Measurements from ENCODE around the gene SMCO4. TPM values are rescaled to one million over a fixed set of nuclear protein-coding genes. Genes with fewer than 3 reads are reported as not detected.
A peak's percentile ranks its signal among the peaks of the same experiment; 100 is the strongest.

SMCO4 gene
- total RNA-seq, 1 donor from 2014 or later = 6.3 TPM

DNA sequence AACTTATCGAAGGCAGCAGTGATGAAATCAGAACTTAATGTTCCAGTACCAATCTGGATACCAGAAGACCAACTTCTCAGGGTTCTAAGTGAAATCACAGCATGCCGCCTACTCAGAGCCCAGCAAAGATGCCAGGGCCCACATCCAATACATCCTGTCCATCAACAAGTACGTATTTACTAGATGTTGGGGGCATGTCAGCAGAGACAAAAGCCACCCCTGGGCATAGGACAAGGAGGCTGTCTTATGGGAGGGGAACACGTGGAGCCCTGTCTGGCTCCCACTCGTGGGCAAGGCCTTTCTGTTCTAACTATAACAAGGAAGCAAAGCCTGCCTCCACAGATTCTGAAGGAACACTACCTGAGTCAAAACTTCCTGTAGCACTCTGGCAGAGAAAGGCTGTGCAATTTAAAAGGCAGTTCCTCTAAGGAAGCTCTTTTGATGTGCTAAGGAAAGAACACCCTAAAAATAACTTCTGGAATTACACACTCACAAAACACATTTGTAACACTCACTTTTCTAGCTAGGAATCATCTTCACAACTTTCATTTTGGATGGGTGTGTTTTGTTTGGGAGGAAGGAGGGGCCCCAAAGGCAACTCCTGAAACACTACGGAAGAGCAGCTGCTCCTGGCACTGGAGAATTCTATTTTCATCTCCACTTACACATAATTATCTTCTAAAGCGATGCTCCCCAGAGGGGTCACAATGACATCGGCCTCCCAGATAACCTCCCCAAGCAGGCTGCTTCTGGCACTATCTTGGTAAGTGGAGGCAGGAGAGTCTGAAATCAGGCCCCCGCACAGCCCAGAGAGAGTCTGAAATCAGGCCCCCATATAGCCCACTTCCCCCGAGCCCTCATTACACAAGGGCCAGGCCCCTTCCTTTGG lies 14.2 kb downstream of the SMCO4 start:
- no peak for DNase-seq (ENCODE audit: low spot score)

DNA sequence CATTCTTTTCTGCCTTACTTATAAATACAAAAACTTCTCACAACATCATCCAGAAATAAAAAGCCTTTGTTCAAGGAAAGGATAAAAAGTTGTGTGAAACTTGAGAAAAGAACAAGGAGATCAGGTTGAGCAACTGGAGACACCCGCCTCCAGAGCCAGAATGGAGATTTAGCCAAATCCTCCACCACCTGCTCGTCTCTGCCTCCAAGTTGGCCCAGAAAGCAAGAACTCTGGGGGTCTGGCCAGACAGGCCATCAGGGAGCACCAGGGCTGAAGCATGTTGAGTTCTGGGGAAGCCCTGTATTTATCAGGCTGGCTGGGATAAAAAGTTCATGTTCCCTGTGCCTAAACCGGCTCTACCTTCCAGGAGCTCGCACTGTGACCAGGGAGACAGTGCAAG lies 14.9 kb downstream of the SMCO4 start:
- peak; percentile 59 for DNase-seq (ENCODE audit: low spot score)

- DNase-seq (ENCODE audit: low spot score) = no peak
Measured at GRCh38 chr11:93526641-93527583, 16.3 kb downstream of the SMCO4 start.

GRCh38 chr11:93526346-93526633 lies 16.9 kb downstream of the SMCO4 start:
- DNase-seq (ENCODE audit: low spot score) = no peak

- peak; percentile 96 for DNase-seq (ENCODE audit: low spot score)
Measured at GRCh38 chr11:93525601-93526345, 17.4 kb downstream of the SMCO4 start.

GRCh38 chr11:93524858-93525257 lies 18.3 kb downstream of the SMCO4 start:
- no peak for DNase-seq (ENCODE audit: low spot score)

DNA sequence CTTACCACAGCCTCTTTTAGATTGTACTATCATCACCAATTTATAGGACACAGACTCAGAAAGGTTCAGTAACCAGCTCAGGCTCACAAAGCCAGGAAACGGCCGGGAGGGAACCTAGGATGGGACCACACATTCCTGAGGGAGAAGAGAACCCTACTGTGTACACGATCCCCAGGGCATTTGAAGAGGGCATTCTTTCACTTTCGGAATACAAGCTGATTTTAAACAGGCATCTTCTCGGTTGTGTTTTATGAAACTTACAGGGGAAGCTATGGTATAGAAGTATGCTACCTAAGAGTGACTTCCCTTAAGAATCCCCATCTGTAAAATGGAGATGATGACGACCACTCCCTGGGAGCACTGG lies 19.0 kb downstream of the SMCO4 start:
- DNase-seq (ENCODE audit: low spot score) = no peak

- no peak for DNase-seq (ENCODE audit: low spot score)
Measured at GRCh38 chr11:93520726-93521509, 22.3 kb downstream of the SMCO4 start.

- no peak for DNase-seq (ENCODE audit: low spot score)
Measured at GRCh38 chr11:93519179-93519578, 24.0 kb downstream of the SMCO4 start.

GRCh38 chr11:93518081-93518480 lies 25.1 kb downstream of the SMCO4 start:
- DNase-seq (ENCODE audit: low spot score) = no peak

- no peak for DNase-seq (ENCODE audit: low spot score)
Measured at GRCh38 chr11:93517611-93518010, 25.6 kb downstream of the SMCO4 start.

DNA sequence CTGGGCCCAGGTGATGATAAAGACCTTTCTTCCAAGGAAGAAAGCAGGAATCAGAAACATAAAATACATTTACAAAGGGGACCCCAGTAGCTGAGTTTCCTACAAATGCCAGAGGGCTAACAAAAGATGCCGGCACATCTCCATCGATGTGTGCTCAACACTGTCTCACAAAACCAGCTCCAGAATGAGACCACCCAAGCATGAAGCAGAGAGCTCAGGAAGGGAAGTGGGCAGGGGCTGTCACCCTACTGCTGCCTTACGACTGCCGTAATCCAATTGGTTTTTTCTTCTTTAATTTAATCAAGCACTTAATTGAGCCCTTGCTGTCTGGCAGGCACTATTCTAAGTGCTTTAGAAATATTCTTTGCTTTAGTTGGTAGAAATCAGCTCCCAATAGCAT lies 26.1 kb downstream of the SMCO4 start:
- DNase-seq (ENCODE audit: low spot score) = no peak

DNA sequence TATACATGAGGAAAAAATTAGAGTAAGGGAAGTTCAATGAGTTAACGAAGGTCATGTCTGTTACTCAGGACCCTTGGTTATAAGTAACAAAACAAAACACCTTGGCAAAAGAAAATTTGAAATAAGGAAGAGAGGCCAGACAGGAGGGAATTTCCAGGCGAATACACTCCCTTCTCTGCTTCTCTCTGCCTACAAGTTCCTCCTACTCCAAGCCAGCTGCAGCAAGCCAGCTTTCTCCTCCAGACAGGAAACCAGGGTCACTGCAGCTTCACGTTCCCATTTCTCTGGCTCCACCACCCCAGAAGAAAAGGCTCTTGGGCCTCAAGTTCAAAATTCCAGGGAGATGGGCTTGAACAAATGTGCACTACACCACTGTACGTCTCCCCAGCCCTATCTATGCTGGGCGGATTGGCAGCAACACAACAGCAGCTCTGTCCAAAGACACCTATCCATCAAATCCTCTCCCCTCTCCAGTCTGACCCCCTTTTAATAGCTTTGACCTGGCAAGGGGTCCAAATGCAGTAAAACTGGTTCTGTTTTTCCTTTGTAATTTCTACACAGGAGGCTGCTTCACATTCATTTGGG lies 27.7 kb downstream of the SMCO4 start:
- no peak for DNase-seq (ENCODE audit: low spot score)

DNA sequence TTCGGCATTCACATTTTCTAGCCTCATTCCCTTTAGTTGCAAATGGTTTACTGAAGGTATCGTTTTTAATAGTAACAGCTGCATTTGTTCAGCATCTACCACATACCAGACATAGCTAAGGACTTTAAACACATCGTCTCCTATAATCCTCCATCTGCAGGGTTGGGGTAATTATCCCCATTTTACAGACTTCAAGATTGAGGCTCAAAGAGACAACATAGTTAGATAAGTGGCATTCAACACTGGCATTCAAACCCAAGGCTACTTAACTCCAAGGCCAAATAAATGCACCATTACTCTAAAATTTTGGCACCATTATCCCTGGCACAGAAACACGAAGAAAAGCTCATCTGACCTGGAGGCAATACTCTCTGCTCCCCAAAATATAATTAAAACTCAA lies 28.5 kb downstream of the SMCO4 start:
- no peak for DNase-seq (ENCODE audit: low spot score)

DNA sequence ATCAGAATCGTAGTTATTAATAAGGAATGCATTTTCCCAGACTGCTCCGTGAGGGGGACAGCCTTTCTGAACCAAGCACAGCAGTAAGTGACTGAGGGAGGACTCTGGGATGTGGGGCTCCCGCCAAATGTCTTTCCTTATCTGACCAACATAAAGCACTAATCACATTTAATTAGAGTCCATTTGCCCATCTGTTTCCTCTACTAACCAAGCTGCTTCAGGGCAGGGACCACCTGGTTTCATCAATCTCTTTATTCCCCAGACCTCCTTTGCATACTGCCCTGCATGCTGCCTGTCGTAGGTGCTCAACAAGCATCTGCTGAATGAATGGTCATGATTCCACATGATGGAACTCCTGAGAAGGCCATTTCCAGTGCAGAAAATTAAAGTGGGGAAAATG lies 29.4 kb downstream of the SMCO4 start:
- DNase-seq (ENCODE audit: low spot score) = no peak

DNA sequence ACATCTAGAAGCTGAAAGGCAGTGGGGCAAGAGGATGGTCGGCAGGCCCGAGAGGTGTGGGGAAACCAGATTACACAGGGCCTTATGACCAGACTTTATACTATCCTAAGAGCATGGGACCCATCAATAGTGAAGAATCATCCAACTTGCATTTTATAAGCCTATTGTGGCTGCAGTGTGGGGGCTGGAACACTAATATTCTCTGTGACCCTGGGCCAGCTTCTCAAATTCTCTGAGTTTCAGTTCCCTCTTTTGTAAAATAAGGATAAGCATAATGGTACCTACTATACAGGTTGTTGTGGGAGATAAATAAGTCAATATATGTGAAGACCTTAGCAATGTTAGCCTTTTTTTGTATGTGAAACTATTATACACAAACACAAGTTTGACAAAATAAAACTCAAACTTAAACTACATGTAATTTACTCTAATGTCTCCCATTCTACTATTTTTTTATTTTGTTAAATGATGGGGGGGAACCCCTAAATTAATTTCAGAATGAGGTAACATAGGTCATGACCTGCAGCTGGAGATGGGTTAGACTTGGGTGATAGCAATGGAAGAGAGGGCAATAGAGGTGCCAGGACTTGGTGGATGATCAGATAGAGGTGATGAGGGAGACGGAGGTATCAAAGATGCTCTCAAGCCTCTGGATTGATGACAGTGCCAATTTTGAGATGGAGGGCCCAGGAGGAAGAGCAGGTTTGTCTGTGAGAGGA lies 30.1 kb downstream of the SMCO4 start:
- DNase-seq (ENCODE audit: low spot score) = no peak

GRCh38 chr11:93512073-93512475 lies 31.1 kb downstream of the SMCO4 start:
- DNase-seq (ENCODE audit: low spot score) = no peak

DNA sequence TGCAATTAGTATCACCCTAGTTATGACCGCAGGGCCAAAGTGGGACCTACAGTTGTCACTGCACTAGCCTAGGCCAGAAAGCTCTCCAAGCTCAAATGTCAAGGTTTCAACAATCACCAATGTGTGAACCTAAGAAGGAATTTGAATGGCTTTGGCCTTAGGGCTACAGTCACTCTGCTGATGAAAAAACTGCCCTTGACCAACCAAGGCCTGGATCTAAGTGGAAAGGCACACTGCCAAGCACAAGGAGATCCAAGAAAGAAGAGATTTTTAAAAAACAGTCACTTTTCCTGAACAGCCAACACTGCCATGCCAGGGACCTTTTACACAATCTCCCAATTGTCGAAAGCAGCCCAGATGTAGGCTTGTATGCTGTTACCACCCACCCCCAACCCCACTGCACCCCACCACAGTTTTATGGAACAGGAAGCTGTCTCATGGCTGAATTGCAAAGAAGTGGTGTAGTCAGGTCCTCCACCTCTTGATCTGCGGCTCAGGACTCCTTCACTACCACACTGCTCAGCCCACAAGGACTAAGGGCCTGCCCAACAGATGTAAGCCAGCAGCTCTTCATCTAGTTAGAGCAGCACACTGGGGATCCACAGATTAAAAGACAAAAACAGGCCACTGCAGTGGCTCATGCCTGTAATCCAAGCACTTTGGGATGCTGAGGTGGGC lies 32.9 kb downstream of the SMCO4 start:
- DNase-seq (ENCODE audit: low spot score) = no peak

DNA sequence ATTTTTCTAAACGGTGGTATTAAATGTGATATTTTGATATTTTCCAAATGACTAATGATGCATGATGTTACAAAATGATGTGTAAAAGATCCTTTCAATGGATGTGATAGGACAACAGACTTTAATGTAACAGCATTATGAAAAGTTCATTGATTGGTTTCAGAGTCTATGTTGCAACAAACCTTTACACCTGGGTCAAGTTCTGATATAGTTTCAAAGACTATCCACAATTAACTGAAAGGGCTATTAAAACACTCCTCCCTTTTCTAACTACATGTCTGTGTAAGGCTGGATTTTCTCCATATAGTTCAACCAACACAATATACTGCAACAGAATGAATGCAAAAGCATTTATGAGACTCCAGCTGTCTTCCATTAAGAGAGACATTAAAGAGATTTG lies 35.7 kb downstream of the SMCO4 start:
- no peak for DNase-seq (ENCODE audit: low spot score)

DNA sequence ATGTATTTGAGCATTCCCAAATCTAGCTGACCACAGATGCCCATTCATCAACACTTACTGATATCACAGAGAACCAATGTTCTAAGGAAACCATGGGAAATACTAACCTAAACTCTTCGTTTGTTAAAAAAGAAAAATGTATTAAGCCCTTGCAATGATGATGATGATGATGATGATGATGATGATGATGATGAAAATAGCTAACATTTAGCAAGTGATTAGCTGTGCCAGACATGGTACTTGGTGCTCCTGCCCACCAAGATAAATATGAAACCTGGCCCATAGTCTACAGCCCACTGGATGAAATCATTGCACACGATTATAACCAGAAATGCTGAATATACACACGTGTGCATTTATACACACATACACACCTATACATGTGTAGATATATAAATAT lies 37.5 kb downstream of the SMCO4 start:
- DNase-seq (ENCODE audit: low spot score) = no peak

Data from umbilical cord (tissue), 2 donors.